C4-2B (cell line): ENCODE results near the gene DIO3.

Source experiments
- ZFX ChIP-seq: fragments of 450-650 bp; IDR thresholded peaks from 2 replicates; pipeline ENCODE4 v1.6.1; 2017
- TF ChIP-seq, protein P1 (sequence below): fragments of 450-650 bp; conservative IDR thresholded peaks from 2 replicates; pipeline ENCODE4 v1.5.1; 2017; ENCODE audit warnings: mild to moderate bottlenecking

DNA sequence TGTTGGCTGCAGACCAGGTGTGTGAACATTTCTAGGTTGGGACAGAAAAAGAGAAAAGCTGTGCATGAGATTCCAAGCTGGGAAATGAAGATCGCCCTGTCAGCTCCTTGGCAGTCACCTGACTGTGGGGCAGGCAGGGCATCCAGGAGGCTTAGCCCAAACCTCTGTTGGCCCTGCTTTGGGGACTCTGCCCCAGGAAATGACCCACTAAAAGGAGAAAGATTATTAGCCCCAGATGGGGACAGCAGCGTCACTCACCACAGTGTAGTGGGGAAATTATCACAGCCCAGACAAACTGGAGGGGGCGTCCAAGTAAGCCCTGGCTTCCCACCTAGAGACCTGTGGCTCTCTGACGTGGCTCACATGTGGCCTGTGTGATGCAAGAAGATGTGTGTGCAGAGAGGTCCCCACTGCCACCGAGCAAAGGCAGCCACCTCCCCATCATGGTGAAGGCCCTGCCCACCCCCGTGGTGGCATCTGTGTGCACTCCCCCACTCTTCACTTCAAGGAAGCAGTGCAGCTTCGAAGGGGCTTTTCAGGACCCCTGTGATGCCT, 39.1 kb downstream of the DIO3 start:
- TF ChIP-seq, protein P1, sequence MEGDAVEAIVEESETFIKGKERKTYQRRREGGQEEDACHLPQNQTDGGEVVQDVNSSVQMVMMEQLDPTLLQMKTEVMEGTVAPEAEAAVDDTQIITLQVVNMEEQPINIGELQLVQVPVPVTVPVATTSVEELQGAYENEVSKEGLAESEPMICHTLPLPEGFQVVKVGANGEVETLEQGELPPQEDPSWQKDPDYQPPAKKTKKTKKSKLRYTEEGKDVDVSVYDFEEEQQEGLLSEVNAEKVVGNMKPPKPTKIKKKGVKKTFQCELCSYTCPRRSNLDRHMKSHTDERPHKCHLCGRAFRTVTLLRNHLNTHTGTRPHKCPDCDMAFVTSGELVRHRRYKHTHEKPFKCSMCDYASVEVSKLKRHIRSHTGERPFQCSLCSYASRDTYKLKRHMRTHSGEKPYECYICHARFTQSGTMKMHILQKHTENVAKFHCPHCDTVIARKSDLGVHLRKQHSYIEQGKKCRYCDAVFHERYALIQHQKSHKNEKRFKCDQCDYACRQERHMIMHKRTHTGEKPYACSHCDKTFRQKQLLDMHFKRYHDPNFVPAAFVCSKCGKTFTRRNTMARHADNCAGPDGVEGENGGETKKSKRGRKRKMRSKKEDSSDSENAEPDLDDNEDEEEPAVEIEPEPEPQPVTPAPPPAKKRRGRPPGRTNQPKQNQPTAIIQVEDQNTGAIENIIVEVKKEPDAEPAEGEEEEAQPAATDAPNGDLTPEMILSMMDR: no peak
- no peak for TF ChIP-seq ZFX
